Mucosa of rectum (tissue), 2 donors: ENCODE data around the gene SMARCA1.
"Not testable (repeated sequence)": the region's sequence is repeated elsewhere in the genome, so short reads cannot be mapped to it uniquely, and the experiment has no call there.

ENCODE experiments used
- H3K27ac ChIP-seq, 2 donors: one replicate each; pipeline ENCODE4 v1.7.0; 2013; ENCODE audit warnings: inconsistent platforms in 2 of 2, low read depth in 2 of 2, low read length in 2 of 2
- H3K27me3 ChIP-seq, 2 donors: one replicate each; pipeline ENCODE4 v1.7.0; 2013; ENCODE audit warnings: low read length in 2 of 2; ENCODE audit not compliant: control insufficient read depth in 2 of 2, insufficient read depth in 2 of 2
- H3K36me3 ChIP-seq, 2 donors: one replicate each; pipeline ENCODE4 v1.7.0; 2013; ENCODE audit warnings: low read length in 2 of 2; ENCODE audit not compliant: control insufficient read depth in 2 of 2, insufficient read depth in 2 of 2
- H3K4me1 ChIP-seq, 2 donors: one replicate each; pipeline ENCODE4 v1.7.0; 2013; ENCODE audit warnings: low read length in 2 of 2, mild to moderate bottlenecking in 1 of 2; ENCODE audit not compliant: control insufficient read depth in 2 of 2, insufficient read depth in 2 of 2
- H3K4me3 ChIP-seq, 2 donors: one replicate each; pipeline ENCODE4 v1.7.0; 2013; ENCODE audit warnings: low read length in 2 of 2
- H3K9ac ChIP-seq, 2 donors: one replicate each; pipeline ENCODE4 v1.7.0; 2013; ENCODE audit warnings: low read length in 2 of 2, low read depth in 1 of 2, mild to moderate bottlenecking in 1 of 2
- H3K9me3 ChIP-seq, 2 donors: one replicate each; pipeline ENCODE4 v1.7.0; 2013; ENCODE audit warnings: low read length in 2 of 2; ENCODE audit not compliant: control insufficient read depth in 2 of 2
- donor health status: healthy.
- donor health status: Normal muscosa, but diverticular disease.

SMARCA1 gene

GRCh38 chrX:129523079-129523911 lies at the start of gene SMARCA1:
Gene SMARCA1 (minus strand): TSS chrX:129523490. CDS start chrX:129523370, 120 bp downstream.
- Histone ChIP-seq H3K4me1 (no peaks in the 10 kb centered on the region), H3K27me3 (peaks cover 3 to 5% of the 10 kb centered on the region in 2 donors), H3K36me3 (no peaks in the 10 kb centered on the region), H3K27ac (peak within 1 kb of the TSS; percentile 58 to 71), H3K4me3 (peak within 1 kb of the TSS; percentile 54), H3K9ac (peak within 1 kb of the TSS in 1 of 2 donors; percentile 64), H3K9me3 (no peaks in the 10 kb centered on the region)

GRCh38 chrX:129572422-129572821 lies 49.1 kb upstream of the SMARCA1 start:
- peaks cover 7 to 35% of the 10 kb centered on the region in 2 donors for H3K36me3 ChIP-seq
- H3K27me3 ChIP-seq = no peaks in the 10 kb centered on the region
- no peak overlapping the region for H3K9ac ChIP-seq
- H3K4me3 ChIP-seq = no peak overlapping the region
- H3K27ac ChIP-seq = no peak overlapping the region
- no peaks in the 10 kb centered on the region for H3K4me1 ChIP-seq
- H3K9me3 ChIP-seq = no peaks in the 10 kb centered on the region

GRCh38 chrX:129568349-129568748 lies 45.1 kb upstream of the SMARCA1 start:
- peaks cover 3 to 20% of the 10 kb centered on the region in 2 donors for H3K36me3 ChIP-seq
- no peaks in the 10 kb centered on the region for H3K9me3 ChIP-seq
- H3K27me3 ChIP-seq = no peaks in the 10 kb centered on the region
- H3K27ac ChIP-seq = no peak overlapping the region
- H3K4me3 ChIP-seq = no peak overlapping the region
- H3K9ac ChIP-seq = no peak overlapping the region
- no peaks in the 10 kb centered on the region for H3K4me1 ChIP-seq

GRCh38 chrX:129566073-129566472 lies 42.8 kb upstream of the SMARCA1 start:
- Histone ChIP-seq H3K36me3 (peaks cover 7 to 24% of the 10 kb centered on the region in 2 donors), H3K9me3 (no peaks in the 10 kb centered on the region), H3K4me3 (no peak overlapping the region)

DNA sequence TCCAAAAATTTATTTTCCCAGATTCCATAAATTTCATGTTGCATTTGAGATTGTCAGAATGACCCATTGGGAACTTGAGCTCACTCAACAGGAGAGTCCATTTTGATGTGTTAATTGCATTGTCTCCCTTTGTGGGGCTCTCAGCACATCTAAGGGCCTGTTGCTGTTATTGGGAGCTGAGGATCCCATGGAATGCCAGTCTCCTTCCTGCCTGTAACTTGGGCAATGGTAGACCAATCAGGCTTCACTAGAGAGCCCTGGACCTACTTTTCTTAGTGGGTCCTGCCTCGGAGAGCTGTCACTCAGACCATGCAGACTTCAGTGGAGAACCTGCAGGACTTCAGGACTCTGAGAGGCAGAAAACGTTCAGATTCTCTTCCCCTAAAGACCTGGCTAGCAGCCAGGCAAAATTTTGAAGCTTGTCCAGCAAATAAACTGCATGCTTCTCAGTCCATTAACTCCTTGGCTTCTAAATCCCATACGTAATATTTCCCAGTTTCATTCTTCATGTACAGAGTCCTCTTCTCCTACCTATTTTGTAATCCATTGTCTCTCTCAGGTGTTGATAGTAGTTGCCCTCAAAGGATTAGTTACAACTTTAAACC lies 41.9 kb upstream of the SMARCA1 start:
- no peaks in the 10 kb centered on the region for H3K9me3 ChIP-seq
- H3K4me1 ChIP-seq = no peaks in the 10 kb centered on the region
- H3K27me3 ChIP-seq = no peaks in the 10 kb centered on the region
- H3K36me3 ChIP-seq = peaks cover 9 to 18% of the 10 kb centered on the region in 2 donors
- no peak overlapping the region for H3K4me3 ChIP-seq
- no peak overlapping the region for H3K27ac ChIP-seq
- no peak overlapping the region for H3K9ac ChIP-seq

More at GRCh38 chrX:129566073-129566472, 42.8 kb upstream of the SMARCA1 start:
- Histone ChIP-seq H3K4me1 (no peaks in the 10 kb centered on the region), H3K27ac (no peak overlapping the region), H3K27me3 (no peaks in the 10 kb centered on the region), H3K9ac (no peak overlapping the region)

DNA sequence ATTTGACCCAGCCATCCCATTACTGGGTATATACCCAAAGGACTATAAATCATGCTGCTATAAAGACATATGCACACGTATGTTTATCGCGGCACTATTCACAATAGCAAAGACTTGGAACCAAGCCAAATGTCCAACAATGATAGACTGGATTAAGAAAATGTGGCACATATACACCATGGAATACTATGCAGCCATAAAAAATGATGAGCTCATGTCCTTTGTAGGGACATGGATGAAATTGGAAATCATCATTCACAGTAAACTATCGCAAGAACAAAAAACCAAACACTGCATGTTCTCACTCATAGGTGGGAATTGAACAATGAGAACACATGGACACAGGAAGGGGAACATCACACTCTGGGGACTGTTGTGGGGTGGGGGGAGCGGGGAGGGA lies 41.1 kb upstream of the SMARCA1 start:
- not testable (repeated sequence) for H3K9ac ChIP-seq, H3K27ac ChIP-seq, H3K27me3 ChIP-seq, H3K4me1 ChIP-seq, H3K4me3 ChIP-seq, H3K9me3 ChIP-seq
- H3K36me3 ChIP-seq = peaks cover 8 to 13% of the 10 kb centered on the region in 2 donors

DNA sequence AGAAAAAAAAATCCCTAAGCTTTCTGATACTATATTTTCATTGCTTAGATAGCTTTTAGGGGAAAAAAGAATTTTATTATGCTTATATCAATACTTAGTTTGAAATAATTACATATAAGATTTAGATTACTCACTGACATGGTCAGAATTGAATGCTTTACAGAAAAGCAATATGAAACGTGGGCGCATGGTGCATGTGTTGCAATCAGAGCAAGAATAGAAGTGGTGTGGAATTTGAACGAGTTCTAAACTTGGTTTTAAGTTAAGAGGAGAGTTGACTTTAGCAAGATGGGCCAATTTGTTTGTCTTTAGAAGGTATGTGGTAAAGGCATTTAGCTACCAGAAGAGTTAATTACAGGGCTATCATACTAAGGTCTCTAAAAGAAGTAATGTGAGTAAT lies 38.2 kb upstream of the SMARCA1 start:
- no peak overlapping the region for H3K9ac ChIP-seq
- H3K27me3 ChIP-seq = peaks cover 0 to 3% of the 10 kb centered on the region in 2 donors
- no peak overlapping the region for H3K27ac ChIP-seq
- H3K4me3 ChIP-seq = no peak overlapping the region
- peaks cover 8 to 15% of the 10 kb centered on the region in 2 donors for H3K36me3 ChIP-seq
- no peaks in the 10 kb centered on the region for H3K4me1 ChIP-seq
- no peaks in the 10 kb centered on the region for H3K9me3 ChIP-seq

GRCh38 chrX:129559783-129560182 lies 36.5 kb upstream of the SMARCA1 start:
- peaks cover 8 to 15% of the 10 kb centered on the region in 2 donors for H3K36me3 ChIP-seq
- no peaks in the 10 kb centered on the region for H3K4me1 ChIP-seq
- H3K27ac ChIP-seq = no peak overlapping the region
- no peak overlapping the region for H3K4me3 ChIP-seq
- H3K9me3 ChIP-seq = no peaks in the 10 kb centered on the region
- peaks cover 0 to 3% of the 10 kb centered on the region in 2 donors for H3K27me3 ChIP-seq
- no peak overlapping the region for H3K9ac ChIP-seq

- H3K36me3 ChIP-seq = peaks cover 8 to 15% of the 10 kb centered on the region in 2 donors
- H3K9ac ChIP-seq = no peak overlapping the region
- H3K4me3 ChIP-seq = no peak overlapping the region
- no peaks in the 10 kb centered on the region for H3K4me1 ChIP-seq
- no peak overlapping the region for H3K27ac ChIP-seq
- H3K9me3 ChIP-seq = no peaks in the 10 kb centered on the region
- H3K27me3 ChIP-seq = peaks cover 0 to 3% of the 10 kb centered on the region in 2 donors
Measured at GRCh38 chrX:129557844-129558480, 34.7 kb upstream of the SMARCA1 start.

- Histone ChIP-seq H3K27ac (no peak overlapping the region), H3K4me3 (no peak overlapping the region), H3K9me3 (no peaks in the 10 kb centered on the region), H3K4me1 (no peaks in the 10 kb centered on the region), H3K9ac (no peak overlapping the region), H3K36me3 (peaks cover 6 to 11% of the 10 kb centered on the region in 2 donors), H3K27me3 (peaks cover 0 to 3% of the 10 kb centered on the region in 2 donors)
Measured at GRCh38 chrX:129556806-129557315, 33.6 kb upstream of the SMARCA1 start.
